ENCODE results near the gene NRXN3. TPM values are rescaled to one million over a fixed set of nuclear protein-coding genes. Genes with fewer than 3 reads are reported as not detected.

The NRXN3 gene
- total and polyA plus RNA-seq, 4 donors = 0.07 to 1.2 (median 0.23) TPM

DNA sequence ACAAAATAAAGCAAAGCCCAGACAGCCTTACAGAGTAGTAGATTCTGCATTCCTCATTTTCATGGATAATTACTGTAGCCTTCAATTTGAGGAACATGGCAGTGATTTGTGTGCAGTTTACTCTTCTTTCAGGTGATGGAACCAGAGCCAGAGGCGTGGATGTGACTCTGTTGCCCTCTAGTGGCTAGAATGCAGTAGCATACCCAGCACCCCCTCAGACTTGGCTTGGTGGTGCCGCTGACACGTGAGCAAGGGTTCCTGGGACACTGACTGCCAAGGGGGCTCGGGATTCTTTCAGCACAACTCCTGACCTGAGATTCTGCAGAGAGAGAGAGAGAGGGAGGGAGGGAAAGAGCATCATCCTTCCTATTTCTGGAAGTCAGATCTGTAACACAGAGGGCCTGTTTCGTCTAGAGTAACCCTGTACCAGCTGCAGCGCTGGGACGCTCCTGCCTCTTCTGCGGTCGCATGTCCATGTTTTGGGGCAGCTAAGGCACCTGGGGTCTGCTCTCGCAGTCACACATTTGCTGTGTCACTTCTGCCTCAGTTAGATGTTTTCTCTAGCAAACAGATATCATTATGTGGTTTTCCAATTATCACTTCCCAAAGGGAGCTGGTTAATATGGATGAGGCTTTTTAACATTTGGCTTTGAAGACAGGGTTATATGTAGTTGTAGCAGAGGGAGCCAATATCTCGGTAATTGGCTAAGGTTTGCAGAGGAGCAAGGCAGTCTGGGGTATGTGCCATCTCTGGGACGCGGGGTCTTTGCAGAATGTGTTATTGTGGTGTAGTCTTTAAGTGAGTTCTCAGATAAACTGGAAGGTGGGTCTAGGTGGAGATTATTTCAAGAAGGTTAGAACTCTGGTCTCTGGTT lies 428.1 kb downstream of the NRXN3 start:
- Histone ChIP-seq H3K27me3 (ENCODE audit: control insufficient read depth in 4 of 4, insufficient read depth in 4 of 4, low read length in 3 of 4) (peaks cover 0 to 2% (median 0%) of the 10 kb centered on the region in 4 donors), H3K4me3 (ENCODE audit: low read depth in 1 of 3, low read length in 3 of 3) (no peak overlapping the region), H3K9me3 (ENCODE audit: control insufficient read depth in 4 of 4, low read length in 3 of 4) (no peaks in the 10 kb centered on the region), H3K9ac (ENCODE audit: low read depth in 1 of 2, low read length in 2 of 2) (no peak overlapping the region), H3K4me1 (ENCODE audit: control insufficient read depth in 4 of 4, insufficient read depth in 4 of 4, low read length in 3 of 4) (no peaks in the 10 kb centered on the region), H3K36me3 (ENCODE audit: control insufficient read depth in 4 of 4, insufficient read depth in 3 of 4, low read depth in 1 of 4, low read length in 3 of 4) (no peaks in the 10 kb centered on the region), H3K27ac (ENCODE audit: low read depth in 1 of 2, low read length in 2 of 2) (no peak overlapping the region)
- 44% methylated on average over 13 of the region's 13 CpGs for WGBS
- peak; percentile 51 for DNase-seq (ENCODE audit: low spot score)
- TF ChIP-seq RXRA (IDR thresholded peaks at IDR 0.05) (no peak), FOXA2 (IDR thresholded peaks at IDR 0.05) (no peak), RAD21 (IDR thresholded peaks at IDR 0.05) (peak; percentile 81 to 87)
- TF ChIP-seq, protein P1, sequence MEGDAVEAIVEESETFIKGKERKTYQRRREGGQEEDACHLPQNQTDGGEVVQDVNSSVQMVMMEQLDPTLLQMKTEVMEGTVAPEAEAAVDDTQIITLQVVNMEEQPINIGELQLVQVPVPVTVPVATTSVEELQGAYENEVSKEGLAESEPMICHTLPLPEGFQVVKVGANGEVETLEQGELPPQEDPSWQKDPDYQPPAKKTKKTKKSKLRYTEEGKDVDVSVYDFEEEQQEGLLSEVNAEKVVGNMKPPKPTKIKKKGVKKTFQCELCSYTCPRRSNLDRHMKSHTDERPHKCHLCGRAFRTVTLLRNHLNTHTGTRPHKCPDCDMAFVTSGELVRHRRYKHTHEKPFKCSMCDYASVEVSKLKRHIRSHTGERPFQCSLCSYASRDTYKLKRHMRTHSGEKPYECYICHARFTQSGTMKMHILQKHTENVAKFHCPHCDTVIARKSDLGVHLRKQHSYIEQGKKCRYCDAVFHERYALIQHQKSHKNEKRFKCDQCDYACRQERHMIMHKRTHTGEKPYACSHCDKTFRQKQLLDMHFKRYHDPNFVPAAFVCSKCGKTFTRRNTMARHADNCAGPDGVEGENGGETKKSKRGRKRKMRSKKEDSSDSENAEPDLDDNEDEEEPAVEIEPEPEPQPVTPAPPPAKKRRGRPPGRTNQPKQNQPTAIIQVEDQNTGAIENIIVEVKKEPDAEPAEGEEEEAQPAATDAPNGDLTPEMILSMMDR (IDR thresholded peaks at IDR 0.05; ENCODE audit: low read depth, low read length, missing input control) = peak; percentile 91

DNA sequence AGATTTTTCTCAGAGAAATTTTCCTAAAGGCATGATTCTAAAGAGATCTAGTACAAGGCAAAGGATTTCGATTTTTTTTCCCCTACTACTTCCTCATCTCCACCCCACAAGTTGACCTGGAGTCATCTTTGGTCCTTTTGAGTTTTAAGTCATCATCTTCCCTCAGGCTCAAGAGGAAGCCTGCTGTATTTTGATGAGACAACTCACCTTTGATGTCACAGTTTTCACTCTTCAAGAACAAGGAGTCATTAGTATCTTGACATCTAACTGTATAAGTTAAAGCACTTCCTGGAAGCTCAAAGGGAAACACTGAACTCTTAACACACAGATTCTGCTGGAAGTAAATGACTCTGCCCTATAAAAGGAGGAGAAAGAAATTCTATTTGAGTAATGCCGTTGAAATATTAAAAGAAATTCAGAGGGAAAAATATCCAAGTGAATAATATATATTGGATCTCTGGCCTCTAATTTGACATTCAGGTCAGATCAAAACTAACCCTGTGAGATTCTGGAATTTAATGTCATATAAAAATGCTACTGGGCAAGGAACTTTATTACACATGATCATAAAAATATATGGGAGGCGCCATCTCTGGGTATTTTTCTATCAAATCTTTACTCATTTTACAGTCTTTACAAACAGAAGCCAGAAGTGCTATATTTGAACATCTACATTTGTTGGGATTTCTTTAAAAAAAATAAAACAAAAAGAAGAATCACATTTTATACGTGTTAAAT lies 435.0 kb downstream of the NRXN3 start:
- Histone ChIP-seq H3K36me3 (ENCODE audit: control insufficient read depth in 4 of 4, insufficient read depth in 3 of 4, low read depth in 1 of 4, low read length in 3 of 4) (no peaks in the 10 kb centered on the region), H3K9me3 (ENCODE audit: control insufficient read depth in 4 of 4, low read length in 3 of 4) (no peaks in the 10 kb centered on the region), H3K4me3 (ENCODE audit: low read depth in 1 of 3, low read length in 3 of 3) (no peak overlapping the region), H3K9ac (ENCODE audit: low read depth in 1 of 2, low read length in 2 of 2) (no peak overlapping the region), H3K4me1 (ENCODE audit: control insufficient read depth in 4 of 4, insufficient read depth in 4 of 4, low read length in 3 of 4) (no peaks in the 10 kb centered on the region), H3K27me3 (ENCODE audit: control insufficient read depth in 4 of 4, insufficient read depth in 4 of 4, low read length in 3 of 4) (peaks cover 0 to 3% (median 0%) of the 10 kb centered on the region in 4 donors), H3K27ac (ENCODE audit: low read depth in 1 of 2, low read length in 2 of 2) (no peak overlapping the region)
- TF ChIP-seq, protein P2, sequence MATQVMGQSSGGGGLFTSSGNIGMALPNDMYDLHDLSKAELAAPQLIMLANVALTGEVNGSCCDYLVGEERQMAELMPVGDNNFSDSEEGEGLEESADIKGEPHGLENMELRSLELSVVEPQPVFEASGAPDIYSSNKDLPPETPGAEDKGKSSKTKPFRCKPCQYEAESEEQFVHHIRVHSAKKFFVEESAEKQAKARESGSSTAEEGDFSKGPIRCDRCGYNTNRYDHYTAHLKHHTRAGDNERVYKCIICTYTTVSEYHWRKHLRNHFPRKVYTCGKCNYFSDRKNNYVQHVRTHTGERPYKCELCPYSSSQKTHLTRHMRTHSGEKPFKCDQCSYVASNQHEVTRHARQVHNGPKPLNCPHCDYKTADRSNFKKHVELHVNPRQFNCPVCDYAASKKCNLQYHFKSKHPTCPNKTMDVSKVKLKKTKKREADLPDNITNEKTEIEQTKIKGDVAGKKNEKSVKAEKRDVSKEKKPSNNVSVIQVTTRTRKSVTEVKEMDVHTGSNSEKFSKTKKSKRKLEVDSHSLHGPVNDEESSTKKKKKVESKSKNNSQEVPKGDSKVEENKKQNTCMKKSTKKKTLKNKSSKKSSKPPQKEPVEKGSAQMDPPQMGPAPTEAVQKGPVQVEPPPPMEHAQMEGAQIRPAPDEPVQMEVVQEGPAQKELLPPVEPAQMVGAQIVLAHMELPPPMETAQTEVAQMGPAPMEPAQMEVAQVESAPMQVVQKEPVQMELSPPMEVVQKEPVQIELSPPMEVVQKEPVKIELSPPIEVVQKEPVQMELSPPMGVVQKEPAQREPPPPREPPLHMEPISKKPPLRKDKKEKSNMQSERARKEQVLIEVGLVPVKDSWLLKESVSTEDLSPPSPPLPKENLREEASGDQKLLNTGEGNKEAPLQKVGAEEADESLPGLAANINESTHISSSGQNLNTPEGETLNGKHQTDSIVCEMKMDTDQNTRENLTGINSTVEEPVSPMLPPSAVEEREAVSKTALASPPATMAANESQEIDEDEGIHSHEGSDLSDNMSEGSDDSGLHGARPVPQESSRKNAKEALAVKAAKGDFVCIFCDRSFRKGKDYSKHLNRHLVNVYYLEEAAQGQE (IDR thresholded peaks at IDR 0.05) = no peak
- TF ChIP-seq HNF4A (conservative IDR thresholded peaks at IDR 0.05) (no peak), RAD21 (IDR thresholded peaks at IDR 0.05) (no peak), NR2F2 (IDR thresholded peaks at IDR 0.05) (no peak), GABPA (IDR thresholded peaks at IDR 0.05 in 1 of 2, conservative IDR thresholded peaks at IDR 0.05 in 1 of 2) (no peak), YY1 (IDR thresholded peaks at IDR 0.05) (no peak), JUND (IDR thresholded peaks at IDR 0.05) (no peak), TAF1 (conservative IDR thresholded peaks at IDR 0.05) (no peak), RXRA (IDR thresholded peaks at IDR 0.05) (no peak), HNF4G (IDR thresholded peaks at IDR 0.05) (no peak), EGR1 (IDR thresholded peaks at IDR 0.05; ENCODE audit: low read depth in 2 of 2) (no peak)
- TF ChIP-seq, protein P3, sequence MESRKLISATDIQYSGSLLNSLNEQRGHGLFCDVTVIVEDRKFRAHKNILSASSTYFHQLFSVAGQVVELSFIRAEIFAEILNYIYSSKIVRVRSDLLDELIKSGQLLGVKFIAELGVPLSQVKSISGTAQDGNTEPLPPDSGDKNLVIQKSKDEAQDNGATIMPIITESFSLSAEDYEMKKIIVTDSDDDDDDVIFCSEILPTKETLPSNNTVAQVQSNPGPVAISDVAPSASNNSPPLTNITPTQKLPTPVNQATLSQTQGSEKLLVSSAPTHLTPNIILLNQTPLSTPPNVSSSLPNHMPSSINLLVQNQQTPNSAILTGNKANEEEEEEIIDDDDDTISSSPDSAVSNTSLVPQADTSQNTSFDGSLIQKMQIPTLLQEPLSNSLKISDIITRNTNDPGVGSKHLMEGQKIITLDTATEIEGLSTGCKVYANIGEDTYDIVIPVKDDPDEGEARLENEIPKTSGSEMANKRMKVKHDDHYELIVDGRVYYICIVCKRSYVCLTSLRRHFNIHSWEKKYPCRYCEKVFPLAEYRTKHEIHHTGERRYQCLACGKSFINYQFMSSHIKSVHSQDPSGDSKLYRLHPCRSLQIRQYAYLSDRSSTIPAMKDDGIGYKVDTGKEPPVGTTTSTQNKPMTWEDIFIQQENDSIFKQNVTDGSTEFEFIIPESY (IDR thresholded peaks at IDR 0.05) = no peak
- TF ChIP-seq, protein P4, sequence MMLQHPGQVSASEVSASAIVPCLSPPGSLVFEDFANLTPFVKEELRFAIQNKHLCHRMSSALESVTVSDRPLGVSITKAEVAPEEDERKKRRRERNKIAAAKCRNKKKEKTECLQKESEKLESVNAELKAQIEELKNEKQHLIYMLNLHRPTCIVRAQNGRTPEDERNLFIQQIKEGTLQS (IDR thresholded peaks at IDR 0.05) = no peak
- TF ChIP-seq, protein P1 (IDR thresholded peaks at IDR 0.05; ENCODE audit: low read depth, low read length, missing input control) = no peak
- TF ChIP-seq, protein P5, sequence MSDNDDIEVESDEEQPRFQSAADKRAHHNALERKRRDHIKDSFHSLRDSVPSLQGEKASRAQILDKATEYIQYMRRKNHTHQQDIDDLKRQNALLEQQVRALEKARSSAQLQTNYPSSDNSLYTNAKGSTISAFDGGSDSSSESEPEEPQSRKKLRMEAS (IDR thresholded peaks at IDR 0.05) = no peak
- DNase-seq (ENCODE audit: low spot score) = no peak
- 64% methylated on average over 4 of the region's 4 CpGs for WGBS
